Ishikawa (cell line): Measurements from ENCODE around the gene LAMB4.

Experiments used
- CEBPB ChIP-seq: IDR thresholded peaks from 2 replicates; pipeline ENCODE4 v1.6.1; 2012
- CREB1 ChIP-seq: IDR thresholded peaks from 2 replicates; pipeline ENCODE4 v1.6.1; 2012; ENCODE audit warnings: low read depth
- EGR1 ChIP-seq: IDR thresholded peaks from 2 replicates; pipeline ENCODE4 v1.6.1; 2012
- EP300 ChIP-seq: IDR thresholded peaks from 2 replicates; pipeline ENCODE4 v1.6.1; 2012; ENCODE audit warnings: borderline replicate concordance
- FOXM1 ChIP-seq: IDR thresholded peaks from 2 replicates; pipeline ENCODE4 v1.6.1; 2012; ENCODE audit warnings: low read depth, borderline replicate concordance
- MAX ChIP-seq: IDR thresholded peaks from 2 replicates; pipeline ENCODE4 v1.6.1; 2012
- NFIC ChIP-seq: IDR thresholded peaks from 2 replicates; pipeline ENCODE4 v1.6.1; 2012
- RAD21 ChIP-seq: IDR thresholded peaks from 2 replicates; pipeline ENCODE4 v1.6.1; 2012; ENCODE audit warnings: low read depth
- TAF1 ChIP-seq: IDR thresholded peaks from 2 replicates; pipeline ENCODE4 v1.6.1; 2012; ENCODE audit warnings: low read depth, mild to moderate bottlenecking
- TCF12 ChIP-seq: IDR thresholded peaks from 2 replicates; pipeline ENCODE4 v1.6.1; 2012; ENCODE audit warnings: low read depth
- TEAD4 ChIP-seq: IDR thresholded peaks from 2 replicates; pipeline ENCODE4 v1.6.1; 2012
- USF1 ChIP-seq: IDR thresholded peaks from 2 replicates; pipeline ENCODE4 v1.6.1; 2012
- YY1 ChIP-seq: IDR thresholded peaks from 2 replicates; pipeline ENCODE4 v1.6.1; 2012; ENCODE audit warnings: low read depth
- ZBTB7A ChIP-seq: IDR thresholded peaks from 2 replicates; pipeline ENCODE4 v1.6.1; 2012; ENCODE audit warnings: low read depth
- TF ChIP-seq, protein P1 (sequence below): IDR thresholded peaks from 2 replicates; pipeline ENCODE4 v1.6.1; 2012; ENCODE audit warnings: low read depth, mild to moderate bottlenecking

LAMB4 gene

DNA sequence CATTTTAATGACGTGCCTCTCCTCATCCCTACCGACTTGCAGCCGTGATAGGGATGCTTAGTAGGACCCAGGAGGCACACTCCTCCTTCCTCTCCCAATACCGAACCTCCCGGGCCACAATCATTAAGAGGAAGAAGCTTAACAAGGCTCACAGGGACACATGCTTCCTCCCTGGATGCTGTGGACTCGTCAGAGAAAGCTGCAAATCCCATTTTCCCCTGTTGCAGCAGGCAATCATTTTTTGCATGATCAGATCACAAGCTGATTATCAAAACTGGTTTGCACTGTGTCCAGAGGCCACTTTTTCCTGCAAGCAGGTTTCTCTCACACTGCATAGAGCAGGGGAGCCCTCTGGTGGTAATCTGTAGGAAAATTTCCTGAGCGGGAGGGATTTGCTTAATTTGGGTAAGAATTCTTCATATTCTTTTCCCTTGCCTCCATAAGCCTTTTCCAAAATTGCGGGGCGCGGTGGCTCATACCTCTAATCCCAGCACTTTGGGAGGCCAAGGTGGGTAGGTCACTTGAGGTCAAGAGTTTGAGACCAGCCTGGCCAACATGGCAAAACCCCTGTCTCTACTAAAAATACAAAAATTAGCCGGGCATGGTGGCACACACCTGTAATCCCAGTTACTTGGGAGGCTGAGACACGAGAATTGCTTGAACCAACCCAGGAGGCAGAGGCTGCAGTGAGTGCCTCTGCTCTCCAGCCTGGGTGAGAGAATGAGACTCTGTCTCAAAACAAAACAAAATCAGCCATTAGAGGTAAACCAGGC is 16.1 kb upstream of the LAMB4 start:
- TF ChIP-seq RAD21 = peak; percentile 94
- TF ChIP-seq TCF12 = no peak

DNA sequence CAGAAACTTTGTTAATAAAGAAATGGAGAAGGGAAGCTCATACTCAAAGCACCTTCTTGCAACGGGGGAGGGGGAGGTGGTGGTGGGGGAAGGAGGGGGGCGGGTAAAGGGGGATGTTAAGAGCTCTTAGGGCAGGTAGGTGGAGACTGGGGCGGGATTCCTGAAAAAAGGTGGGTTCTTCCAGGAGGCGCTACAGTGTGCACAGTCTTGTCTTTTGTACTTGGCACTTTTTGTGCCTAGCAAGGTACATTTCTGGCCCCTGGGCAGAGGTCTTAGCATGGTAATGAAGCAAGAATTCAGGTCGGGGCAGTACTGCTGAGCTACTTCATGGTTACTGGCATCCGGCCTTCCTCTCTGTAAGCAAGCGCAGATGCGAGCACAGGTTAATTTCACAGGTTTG is 15.2 kb upstream of the LAMB4 start:
- TF ChIP-seq TAF1 (no peak), USF1 (no peak), YY1 (no peak), CREB1 (no peak), TEAD4 (no peak), RAD21 (no peak)
- TF ChIP-seq, protein P1, sequence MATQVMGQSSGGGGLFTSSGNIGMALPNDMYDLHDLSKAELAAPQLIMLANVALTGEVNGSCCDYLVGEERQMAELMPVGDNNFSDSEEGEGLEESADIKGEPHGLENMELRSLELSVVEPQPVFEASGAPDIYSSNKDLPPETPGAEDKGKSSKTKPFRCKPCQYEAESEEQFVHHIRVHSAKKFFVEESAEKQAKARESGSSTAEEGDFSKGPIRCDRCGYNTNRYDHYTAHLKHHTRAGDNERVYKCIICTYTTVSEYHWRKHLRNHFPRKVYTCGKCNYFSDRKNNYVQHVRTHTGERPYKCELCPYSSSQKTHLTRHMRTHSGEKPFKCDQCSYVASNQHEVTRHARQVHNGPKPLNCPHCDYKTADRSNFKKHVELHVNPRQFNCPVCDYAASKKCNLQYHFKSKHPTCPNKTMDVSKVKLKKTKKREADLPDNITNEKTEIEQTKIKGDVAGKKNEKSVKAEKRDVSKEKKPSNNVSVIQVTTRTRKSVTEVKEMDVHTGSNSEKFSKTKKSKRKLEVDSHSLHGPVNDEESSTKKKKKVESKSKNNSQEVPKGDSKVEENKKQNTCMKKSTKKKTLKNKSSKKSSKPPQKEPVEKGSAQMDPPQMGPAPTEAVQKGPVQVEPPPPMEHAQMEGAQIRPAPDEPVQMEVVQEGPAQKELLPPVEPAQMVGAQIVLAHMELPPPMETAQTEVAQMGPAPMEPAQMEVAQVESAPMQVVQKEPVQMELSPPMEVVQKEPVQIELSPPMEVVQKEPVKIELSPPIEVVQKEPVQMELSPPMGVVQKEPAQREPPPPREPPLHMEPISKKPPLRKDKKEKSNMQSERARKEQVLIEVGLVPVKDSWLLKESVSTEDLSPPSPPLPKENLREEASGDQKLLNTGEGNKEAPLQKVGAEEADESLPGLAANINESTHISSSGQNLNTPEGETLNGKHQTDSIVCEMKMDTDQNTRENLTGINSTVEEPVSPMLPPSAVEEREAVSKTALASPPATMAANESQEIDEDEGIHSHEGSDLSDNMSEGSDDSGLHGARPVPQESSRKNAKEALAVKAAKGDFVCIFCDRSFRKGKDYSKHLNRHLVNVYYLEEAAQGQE = no peak

GRCh38 chr7:108144931-108145330 is 14.8 kb upstream of the LAMB4 start:
- TF ChIP-seq EP300 (no peak), FOXM1 (no peak), YY1 (no peak), MAX (no peak), CREB1 (no peak), EGR1 (no peak), TEAD4 (no peak), TAF1 (no peak), TCF12 (no peak), RAD21 (no peak), USF1 (no peak), NFIC (no peak), ZBTB7A (no peak), CEBPB (no peak)
- TF ChIP-seq, protein P1 = no peak

DNA sequence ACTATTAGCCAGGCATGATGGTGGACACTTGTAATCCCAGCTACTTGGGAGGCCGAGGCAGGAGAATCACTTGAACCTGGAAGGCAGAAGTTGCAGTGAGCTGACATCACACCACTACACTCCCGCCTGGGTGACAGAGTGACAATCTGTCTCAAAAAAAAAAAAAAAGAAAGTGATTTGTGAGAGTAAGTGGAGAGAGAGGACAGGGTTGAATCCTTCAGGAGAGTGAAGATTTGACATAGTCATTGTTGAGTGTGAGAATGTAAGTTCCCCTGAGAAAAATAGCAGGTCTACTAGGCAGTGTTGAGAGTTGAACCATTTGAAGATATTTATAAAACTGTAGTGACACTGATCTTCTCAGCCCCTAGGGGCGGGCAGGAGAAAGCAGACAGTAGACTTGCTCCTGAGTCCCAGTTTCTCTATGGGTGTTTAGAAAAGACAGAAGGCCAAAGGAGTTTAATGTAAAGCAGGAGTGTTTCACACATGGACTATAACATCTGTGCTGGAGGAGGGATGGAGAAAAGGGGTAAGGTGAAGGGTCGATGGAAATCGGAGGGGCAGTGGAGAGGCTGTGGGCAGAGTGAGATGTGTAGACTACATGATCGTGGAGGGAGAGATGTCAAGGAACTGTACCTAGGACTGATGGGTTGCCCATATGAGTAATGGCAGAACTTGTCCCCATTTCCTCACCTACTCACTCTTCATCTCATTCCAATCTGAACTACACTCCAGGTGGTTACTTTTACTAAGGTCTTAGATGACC is 13.7 kb upstream of the LAMB4 start:
- TF ChIP-seq NFIC (no peak), CREB1 (no peak), USF1 (no peak), ZBTB7A (no peak), TEAD4 (no peak), CEBPB (no peak), TCF12 (no peak)

GRCh38 chr7:108142675-108143259 is 12.6 kb upstream of the LAMB4 start:
- no peak for TF ChIP-seq FOXM1
- TF ChIP-seq CEBPB = no peak
- no peak for TF ChIP-seq TEAD4

- TF ChIP-seq RAD21 = no peak
- TF ChIP-seq CREB1 = no peak
- TF ChIP-seq MAX = no peak
- TF ChIP-seq CEBPB = no peak
- no peak for TF ChIP-seq ZBTB7A
- TF ChIP-seq YY1 = no peak
- no peak for TF ChIP-seq FOXM1
- TF ChIP-seq, protein P1 = no peak
- TF ChIP-seq TCF12 = no peak
- TF ChIP-seq TEAD4 = no peak
- TF ChIP-seq TAF1 = no peak
- no peak for TF ChIP-seq EP300
- no peak for TF ChIP-seq USF1
- TF ChIP-seq EGR1 = no peak
- no peak for TF ChIP-seq NFIC
Observed at GRCh38 chr7:108142180-108142579, 12.0 kb upstream of the LAMB4 start.
